PC-9 (cell line): ENCODE data around the gene KIAA0040.

ENCODE experiments used
- CTCF ChIP-seq: fragments of 200-600 bp; sonication (generic); conservative IDR thresholded peaks from 2 replicates; pipeline ENCODE4 v1.6.1; 2017; ENCODE audit warnings: mixed run types, antibody characterized with exemption, mild to moderate bottlenecking, moderate library complexity
- EZH2 ChIP-seq: fragments of 200-600 bp; sonication (generic); IDR thresholded peaks from 2 replicates; pipeline ENCODE4 v1.8.0; 2017; ENCODE audit warnings: antibody characterized with exemption, low read depth

- TF ChIP-seq EZH2 (no peak), CTCF (no peak)
These were observed 5.0 kb upstream of the KIAA0040 start for GRCh38 chr1:175197531-175197930.
